T-helper 1 cell treated with Interleukin-12 subunit alpha and Interleukin-12 subunit beta and Interleukin-4 antibody, amounts not matched to agents 30 ng/mL and 1 ng/mL, for 36 hours (primary cell): ENCODE data around the gene RASAL3. TPM values are rescaled to one million over a fixed set of nuclear protein-coding genes. Genes with fewer than 3 reads are reported as not detected.

Source experiments
- intact Hi-C: fragments of 100-400 bp; cut with micrococcal nuclease; formaldehyde crosslinking; loops from one replicate; pipeline ENCODE4 v1.15.1; 2024
- total RNA-seq: library from RNA; stranded (reverse); gene quantifications from 2 replicates; pipeline ENCODE4 v1.2.3, GENCODE V29; 2022

RASAL3 gene
- total RNA-seq, 1 donor from 2014 or later = 228 TPM

DNA sequence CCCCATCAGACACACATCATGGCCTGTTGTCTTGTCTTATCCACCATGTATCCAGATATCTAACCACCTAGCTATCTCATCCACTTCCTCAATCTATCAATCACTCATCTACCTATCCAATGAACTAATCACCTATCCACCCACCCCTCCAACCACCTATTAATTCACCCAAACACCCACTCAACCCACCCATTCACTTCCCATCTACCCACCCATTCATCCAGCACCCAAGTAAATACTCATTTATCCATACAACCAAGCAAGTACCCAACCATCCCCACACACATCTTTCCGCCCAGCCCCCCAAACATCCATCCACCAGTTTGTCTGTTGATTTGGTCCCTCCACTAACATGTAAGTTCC is 13.8 kb downstream of the RASAL3 start:
- intact Hi-C loops = loop anchor here (1.0 kb wide), 3 partner anchors 13 to 31 kb away; no protein-coding TSS in a partner anchor

DNA sequence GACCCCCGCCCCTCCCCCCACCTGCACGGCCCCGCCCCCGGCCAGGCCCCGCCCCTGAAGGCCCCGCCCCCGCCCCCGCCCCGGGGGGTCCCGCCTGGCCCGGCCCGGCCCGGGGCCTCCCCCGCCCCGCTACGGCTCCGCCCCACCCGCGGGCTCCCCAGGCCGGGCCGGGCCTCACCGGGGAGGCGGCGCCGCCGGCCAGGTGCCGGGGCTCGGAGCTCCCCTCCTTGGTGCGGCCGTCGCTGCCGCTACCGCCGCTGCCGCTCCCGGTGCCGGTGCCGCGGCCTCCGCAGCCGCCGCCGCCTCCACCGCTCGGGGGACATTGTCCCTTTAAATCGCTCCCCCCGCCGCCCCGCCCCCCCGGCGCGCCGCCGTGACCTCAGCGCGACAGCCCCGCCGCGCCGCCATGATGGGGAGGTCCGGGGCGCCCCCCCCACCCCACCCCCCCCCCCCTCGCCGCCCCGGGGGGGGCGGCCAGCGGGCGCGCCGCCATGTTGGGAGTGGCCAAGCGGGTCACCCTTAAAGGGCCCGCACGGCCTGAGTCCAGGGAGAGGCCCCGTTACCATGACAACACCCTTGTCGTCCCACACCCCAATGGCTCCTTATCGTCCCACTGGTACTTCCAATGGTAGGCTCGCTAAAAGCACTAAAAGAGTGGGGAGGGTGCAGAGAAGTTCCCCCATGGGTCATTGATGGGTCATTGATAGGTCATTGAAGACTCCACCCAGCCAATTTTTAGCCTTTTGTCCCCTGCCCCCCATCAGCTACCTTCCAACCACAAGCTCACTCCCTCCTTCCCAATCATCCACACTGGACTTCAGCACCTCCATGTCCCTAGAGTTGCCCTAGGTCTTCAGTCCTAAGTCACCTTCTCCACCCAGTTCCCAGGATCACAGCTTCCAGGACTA is 14.5 kb downstream of the RASAL3 start, which contains the start of gene WIZ:
TSS of gene WIZ (minus strand) at position 337 of the 908 bp plus-strand sequence. CDS start 1,649 bp downstream, outside the sequence.
- intact Hi-C loops = loop anchor here (1.0 kb wide), 3 partner anchors 13 to 31 kb away; no protein-coding TSS in a partner anchor

DNA sequence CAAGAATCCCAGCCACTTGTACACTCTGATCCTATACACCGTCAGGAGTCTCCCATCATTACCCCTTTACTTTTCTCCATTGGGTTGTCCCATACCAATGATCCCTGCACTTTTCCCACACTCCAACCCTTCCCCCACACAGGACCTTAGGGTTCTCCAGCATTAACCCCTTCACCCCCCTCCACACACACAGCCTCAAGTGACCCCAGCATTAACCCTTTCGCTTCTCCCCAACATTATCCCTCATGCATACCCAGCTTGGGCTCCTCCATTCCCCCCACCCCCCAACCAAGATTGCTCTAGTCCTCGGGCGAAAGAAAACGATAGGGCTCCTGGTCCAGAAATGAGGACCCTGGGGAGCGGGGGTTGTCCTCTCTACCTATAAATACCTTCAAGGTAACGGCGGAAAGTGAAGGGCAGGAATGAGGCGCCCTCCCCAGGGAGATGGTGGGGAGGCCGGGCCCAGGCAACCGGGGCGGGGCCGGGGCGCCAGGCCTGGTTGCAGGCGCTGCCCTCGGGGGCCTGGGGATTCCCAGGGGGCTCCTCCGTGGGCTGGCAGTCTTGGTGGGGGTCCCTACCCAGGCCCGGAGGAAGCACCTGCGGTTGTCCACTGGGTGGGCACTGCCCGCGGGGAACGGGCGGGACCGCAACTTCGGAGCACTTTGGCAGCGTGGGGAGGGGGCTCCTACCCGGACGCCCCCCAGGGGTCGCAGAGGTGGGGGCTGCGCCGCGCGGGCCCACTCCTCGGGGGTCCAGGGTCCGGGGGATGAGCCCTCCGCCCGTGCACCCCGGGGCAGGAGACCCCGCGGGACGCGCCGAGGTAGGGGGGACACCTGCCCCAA is 15.3 kb downstream of the RASAL3 start:
- intact Hi-C loops = no loop called here

DNA sequence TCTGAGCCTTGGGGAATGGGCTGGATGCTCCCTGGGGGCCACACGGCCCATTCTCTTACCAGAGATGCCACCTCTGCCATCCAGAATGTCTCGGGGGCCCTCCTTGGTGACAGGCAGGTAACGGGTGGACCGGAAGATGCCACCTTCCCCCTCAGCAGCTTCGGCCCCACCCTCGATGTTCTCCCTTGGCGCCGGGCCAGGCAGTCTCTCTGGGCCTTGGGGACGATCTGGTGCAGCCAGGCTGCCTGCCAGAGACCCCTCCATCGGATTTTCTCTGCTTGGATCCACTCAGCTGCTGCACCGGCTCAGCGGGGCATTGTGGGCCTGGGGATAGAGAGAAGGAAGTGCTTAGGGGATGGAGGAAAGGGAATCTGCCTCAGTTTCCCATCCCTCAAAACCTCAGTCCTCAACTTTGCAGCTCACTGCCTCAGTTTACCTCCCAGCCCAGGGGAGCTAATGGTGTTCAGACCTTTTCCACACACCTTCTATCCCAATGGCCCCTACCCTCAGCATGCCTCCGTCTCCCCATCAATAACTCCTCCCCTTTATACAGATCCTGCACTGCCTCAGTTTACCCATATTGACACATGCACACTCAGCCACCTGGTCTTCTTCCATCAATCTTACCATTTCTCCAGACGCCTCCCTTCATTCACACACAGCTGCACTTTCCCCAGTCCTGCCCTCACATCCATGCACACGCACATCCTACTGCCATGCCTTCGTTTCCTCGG is 16.1 kb downstream of the RASAL3 start:
- intact Hi-C loops = no loop called here

DNA sequence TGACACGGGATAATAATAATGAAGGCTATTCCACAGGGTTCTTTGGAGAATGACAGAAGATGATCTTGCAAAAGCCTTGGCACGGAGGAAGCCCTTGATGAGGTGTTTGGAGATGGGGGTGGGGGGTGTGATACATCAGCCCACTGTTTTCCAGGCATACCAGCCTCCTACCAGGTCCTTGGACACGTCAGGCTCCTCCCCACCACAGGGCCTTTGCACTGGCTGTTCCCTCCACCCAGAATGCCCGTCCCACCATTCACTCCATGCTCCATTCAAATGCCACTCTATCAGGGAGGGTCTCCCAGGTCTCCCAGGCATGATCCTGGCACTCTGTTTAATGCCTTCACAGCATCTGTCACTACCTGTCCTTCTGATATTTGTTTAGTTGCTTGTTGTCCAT is 17.3 kb downstream of the RASAL3 start:
- intact Hi-C loops = no loop called here

DNA sequence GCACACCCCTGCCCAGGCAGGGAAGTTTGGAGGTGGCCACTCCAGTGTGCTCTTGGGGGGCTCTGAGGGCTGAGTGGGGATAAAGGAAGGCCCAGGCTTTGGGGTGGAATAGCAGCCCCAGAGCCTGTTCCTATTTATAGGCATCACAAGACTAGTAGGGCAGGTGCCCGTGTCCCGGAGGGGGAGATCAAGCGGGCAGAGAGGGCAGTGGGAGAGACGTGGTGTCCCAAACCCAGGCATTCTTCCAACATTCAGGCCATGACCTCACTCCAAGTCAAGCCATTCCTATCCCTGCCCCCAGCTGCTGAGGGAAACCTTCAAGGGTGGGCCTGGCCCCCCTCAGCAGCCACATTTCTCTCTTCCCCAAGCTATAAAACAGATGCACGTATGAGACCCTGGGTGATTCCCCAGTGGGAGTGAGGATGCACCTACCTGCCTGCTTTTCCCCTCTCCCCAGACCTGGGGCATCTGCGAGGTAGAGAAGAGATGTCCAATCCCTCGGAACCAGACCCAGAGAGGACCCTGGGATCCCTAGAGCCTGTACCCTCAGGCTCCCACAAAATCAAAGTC is 18.5 kb downstream of the RASAL3 start:
- intact Hi-C loops = no loop called here

DNA sequence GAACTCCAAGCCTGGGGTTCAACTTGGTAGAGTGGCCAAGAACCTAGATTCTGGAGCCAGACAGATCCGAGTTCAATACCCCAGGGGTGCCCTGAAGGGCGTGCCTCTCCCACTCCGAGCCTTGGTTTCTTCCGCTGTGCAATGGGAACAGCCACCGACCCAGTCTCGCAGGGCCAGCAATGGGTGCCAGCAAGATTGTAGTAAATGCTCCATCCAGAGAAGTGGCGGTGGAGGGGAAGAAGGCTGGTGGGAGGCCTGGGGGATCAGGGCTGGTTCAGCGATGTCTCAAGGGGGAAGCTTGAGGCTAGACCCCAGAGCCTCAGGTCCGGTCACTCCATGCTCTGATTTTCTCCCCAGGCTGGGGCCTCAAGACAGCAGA is 19.1 kb downstream of the RASAL3 start:
- intact Hi-C loops = no loop called here

DNA sequence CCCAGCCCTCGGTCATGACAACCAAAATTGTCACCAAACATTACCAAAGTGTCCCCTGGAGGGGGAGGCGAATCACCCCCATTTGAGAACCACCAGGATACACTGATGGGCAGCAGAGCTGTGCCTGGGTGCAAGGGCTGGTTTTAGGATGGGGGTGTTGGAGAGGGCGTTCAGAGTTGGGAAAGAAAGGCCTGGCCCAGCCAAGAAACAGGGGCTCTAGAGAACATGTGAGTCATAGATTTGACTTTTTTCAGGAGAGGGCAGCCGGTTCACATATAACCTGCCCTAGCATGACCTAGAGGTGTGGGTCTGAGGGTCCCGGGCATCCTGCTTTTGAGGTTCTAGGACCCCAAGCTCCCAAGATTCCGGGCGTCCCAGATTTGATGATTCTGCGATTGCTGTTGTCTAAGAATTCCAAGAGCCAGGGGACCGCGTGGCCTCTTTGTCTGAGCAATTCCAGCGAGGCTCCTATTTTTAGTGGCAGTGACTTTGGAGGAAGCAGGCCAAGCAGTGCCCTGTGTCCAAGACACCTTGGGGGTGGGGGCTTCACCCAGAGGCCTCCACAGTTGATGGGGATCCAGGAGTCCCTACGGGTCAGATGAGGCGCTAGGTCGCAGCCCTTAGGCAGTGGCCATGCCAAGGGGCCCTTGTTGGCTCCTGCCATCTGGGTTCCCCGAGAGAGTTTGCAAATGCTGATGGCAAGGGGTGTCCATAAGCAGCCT is 19.7 kb downstream of the RASAL3 start:
- intact Hi-C loops = no loop called here

DNA sequence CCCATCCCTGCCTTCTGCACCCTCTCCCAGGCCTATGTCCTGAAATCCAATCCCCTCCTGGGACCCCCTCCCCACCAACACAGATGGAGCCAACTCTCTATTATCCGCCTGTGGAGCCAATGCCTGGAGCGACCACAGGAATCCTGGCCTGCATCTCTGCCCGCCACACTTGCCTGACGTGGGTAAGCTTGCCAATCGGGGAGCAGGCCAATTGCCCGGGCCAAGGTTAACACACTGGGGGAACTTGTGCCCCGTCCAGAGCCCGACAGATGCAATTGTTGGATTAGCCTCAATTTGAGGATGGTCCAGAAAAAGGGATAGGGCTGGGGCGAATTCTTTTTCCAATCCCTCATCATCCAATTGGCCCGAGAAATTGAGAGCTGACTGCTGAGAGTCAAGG is 20.5 kb downstream of the RASAL3 start:
- intact Hi-C loops = no loop called here

DNA sequence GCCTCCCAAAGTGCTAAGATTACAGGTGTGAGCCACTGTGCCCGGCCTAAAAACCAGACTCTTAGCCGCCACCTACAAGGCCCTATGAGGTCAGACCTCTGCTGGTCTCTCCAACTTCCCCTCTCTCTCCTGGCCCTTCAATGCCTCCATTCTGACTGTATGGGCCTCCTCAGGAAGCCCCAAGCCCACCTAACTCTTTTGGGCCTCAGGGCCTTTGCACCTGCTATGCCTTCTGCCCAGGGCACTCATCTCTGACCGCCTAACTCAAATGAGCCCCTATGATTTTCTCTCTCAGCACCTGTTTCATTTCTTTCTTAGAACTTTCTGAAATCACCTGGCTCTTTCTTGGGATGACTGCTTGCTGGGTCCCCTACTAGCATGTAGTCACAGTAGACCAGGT is 21.0 kb downstream of the RASAL3 start:
- intact Hi-C loops = no loop called here

DNA sequence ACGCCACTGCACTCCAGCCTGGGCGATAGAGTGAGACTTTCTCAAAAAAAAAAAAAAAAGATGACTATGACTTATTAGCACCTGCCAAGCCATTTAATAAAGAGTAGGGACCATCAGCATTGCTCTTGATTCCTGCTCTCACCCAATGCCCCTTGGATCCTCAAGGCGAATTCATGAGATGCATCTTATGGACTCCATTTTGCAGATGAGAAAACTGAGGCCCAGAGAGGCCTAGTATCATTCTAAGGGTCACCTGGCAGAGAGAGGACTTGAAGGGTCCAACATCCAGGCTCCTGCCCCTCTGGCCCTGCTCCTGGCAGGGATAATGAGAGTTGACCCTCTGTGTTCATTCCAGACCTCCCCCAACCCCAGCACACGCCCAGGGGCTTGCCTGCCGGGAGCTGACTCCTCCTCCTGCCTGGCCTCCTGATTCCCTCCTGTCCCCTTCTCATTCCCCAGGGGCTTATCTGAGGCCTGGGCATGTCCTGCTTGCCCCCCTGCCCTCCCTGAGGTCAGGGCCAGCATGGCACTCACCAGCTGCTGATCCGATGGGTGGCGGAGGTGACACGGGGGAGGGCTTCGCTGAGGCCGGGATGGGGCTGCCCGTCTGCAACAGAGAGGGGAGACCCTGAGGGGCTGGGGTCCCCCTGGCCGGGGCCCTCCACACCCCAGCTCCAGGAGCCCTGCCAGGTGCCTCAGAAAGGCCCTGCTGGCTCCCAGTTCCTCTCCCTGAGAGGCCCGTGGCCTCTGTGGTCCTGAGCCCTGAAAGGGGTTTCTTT is 22.0 kb downstream of the RASAL3 start:
- intact Hi-C loops = no loop called here

DNA sequence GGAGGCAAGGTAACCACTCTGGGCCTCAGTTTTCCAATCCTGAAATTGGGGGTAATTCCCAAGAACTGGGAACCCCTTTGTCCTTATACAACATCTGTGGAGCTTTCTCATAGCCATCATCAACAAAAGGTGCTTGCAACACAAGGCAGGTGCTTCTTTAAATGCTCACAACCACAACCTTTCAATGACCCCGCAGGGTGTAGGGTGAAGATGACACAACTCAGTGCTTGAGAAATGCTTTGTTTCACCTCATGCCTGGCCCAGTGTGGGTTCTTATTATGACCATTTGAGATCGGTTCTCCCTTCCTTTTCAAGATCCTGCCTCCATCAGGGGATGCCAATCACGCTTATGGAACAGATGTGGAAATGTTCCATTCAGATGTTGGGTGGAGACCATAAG is 23.0 kb downstream of the RASAL3 start:
- intact Hi-C loops = no loop called here

DNA sequence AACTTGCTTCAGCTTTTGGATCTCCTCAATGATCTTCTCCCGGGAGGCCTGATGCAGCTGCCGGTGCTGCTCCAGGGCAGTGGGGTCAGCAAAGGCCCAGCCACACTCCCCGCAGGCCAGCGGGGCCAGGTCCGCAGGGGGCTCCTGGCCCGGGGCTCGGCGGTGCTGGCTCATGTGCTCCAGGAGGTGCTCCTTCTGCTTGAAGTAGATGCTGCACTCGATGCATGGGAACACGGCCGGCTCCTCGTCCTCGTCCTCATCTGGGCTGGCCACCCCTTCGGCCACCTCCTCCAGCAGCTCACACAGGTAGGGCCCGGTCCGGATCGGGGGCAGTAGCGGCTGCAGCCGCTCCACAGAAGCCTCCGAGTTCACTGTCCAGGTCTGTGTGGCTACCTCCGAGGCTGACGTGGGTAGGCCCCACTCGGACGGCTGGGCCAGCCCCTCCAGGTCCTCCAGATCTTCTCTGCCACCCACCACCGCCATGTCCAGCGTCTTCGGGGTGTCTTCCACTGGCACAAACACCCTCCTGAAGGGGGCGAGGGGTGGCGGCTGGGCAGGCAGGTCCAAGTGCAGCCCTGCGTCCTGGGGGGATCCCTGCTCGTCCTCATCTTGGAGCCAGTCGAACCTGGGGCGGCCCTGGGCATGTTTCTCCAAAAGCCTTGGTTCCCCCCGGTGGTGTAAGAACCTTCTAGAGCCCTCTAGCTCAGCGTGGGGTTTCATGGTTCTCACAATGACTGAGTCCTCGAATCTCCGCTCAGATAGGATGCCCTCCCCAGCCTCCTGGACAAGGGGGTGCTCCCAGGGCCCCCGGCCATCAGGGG is 24.3 kb downstream of the RASAL3 start:
- intact Hi-C loops = loop anchor here (10.0 kb wide), 1 partner anchor 675 kb away; the partner anchor contains the start of gene RAB8A

DNA sequence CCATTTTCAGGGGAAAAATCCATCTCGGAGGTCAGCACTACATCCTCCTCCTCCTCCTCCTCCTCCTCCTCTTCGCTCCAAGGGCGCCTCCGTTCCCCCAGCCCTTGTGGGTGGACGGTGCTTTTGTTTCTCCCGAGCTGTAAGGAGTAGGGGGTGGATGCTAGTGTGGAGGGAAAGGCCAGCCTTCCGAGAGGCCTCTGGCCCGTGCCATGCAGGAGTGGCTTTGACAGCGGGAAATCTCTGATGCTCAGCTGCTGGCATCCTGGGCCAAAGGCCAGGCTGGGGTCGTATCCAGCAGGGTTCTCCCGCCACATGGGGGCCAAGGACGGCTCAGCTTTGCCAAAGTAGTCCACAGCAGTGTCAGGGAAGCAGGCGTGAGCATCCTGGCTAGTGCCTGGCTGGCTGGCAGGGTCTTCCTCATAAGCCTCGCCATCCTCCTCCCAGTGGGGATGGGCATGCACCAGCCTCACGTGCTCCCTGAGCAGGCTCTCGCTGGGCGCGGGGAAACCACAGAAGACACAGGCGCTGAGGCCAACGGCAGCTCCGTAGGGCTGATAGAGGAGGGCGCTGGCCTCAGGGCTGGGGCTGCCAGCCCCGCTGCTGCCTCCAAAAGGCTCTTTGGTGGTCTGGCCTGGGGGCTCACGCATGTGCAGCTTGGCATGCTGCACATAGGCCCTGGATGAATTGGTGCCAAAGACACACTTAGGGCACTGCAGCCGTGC is 25.1 kb downstream of the RASAL3 start:
- intact Hi-C loops = loop anchor here (10.0 kb wide), 1 partner anchor 676 kb away; the partner anchor contains the start of gene RAB8A

DNA sequence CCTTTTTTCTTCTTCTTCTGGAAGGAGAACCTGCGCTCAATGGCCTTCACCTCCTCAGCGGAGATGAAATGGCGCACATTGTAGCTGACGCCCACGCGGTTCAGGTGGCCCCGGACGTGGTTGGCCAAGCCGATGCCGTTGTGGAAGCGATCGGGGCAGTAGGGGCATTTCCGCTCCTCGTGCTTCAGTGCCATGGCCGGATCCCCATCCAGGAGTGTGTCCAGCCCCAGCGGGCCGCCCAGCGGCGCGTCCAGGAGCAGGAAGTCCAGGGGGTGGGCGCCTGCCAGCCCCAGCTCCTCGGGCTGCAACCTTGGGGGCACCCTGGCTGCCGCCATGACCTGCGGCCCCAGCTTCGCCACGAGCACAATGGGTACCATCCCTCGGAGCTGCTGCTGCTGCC is 25.8 kb downstream of the RASAL3 start:
- intact Hi-C loops = loop anchor here (10.0 kb wide), 1 partner anchor 676 kb away; the partner anchor contains the start of gene RAB8A

DNA sequence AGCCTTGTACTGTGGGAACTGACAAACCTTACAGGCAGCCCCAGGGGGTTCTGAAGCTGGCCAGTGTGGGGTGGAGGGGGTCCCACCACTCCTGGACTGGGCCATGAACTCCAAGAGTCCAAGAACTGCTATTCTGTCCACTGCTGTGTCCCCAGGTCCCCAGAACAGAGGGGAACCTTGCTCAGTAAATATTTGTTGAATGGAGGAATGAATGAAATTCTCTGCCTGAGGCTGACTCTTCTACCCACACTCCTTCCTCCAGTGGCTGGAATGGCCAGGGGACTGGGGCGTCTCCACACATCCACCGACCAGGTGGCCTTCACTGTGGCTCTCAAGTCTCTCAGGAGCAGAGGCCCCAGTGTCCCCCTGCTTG is 26.2 kb downstream of the RASAL3 start:
- intact Hi-C loops = loop anchor here (10.0 kb wide), 1 partner anchor 677 kb away; the partner anchor contains the start of gene RAB8A

DNA sequence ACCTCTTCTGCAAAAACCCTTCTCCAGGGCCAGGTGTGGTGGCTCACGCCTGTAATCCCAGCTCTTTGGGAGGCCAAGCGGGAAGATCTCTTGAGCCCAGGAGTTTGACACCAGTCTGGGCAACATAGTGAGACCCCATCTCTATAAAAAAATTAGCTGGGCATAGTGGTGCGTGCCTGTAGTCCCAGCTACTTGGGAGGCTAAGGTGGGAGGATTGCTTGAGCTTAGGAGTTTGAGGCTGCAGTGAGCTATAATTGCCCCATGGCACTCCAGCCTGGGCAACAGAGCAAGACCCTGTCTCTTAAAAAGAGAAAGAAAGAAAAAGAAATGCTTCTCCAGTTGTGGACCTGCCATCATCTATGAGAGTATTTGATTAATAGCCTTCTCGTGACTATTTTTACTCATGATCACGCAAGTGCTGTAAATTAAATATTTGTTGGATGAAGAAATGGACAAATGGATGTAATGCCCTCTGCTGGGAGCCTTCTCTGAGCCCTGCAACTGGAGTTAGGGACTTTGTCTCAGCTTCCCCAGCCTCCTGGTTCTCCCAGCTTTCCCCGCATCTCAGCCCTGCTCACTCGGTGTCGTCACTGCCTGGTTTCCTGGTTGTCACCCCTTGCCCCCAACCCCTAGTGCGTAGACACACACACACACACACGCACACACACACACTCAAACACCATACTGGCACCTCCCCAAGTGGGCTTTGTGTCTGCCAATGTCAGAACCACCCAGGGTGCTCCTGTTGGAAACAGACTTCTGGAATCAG is 26.8 kb downstream of the RASAL3 start:
- intact Hi-C loops = loop anchor here (10.0 kb wide), 1 partner anchor 677 kb away; the partner anchor contains the start of gene RAB8A
